Hematopoietic multipotent progenitor cell treated with erythropoietin and hydrocortisone succinate and interleukin-3 and kit ligand, for 4 days (in vitro differentiated cells): ENCODE results near the gene ZNF277.

Experiments used
- DNase-seq: peaks from one replicate; pipeline ENCODE4 v3.0.0-alpha.2; 2015

The ZNF277 gene

GRCh38 chr7:112185005-112185834 is 21.3 kb upstream of the ZNF277 start:
- no peak for DNase-seq

- no peak for DNase-seq
These were observed 20.2 kb upstream of the ZNF277 start for GRCh38 chr7:112186300-112186699.

- DNase-seq = no peak
These were observed 18.2 kb upstream of the ZNF277 start for GRCh38 chr7:112188257-112188656.

GRCh38 chr7:112189691-112190090 is 16.8 kb upstream of the ZNF277 start:
- no peak for DNase-seq

- DNase-seq = no peak
These were observed 16.4 kb upstream of the ZNF277 start for GRCh38 chr7:112190120-112190519.

- no peak for DNase-seq
These were observed 14.0 kb upstream of the ZNF277 start for GRCh38 chr7:112192236-112193154.

- DNase-seq = no peak
These were observed 12.5 kb upstream of the ZNF277 start for GRCh38 chr7:112193915-112194502.

- no peak for DNase-seq
These were observed 10.8 kb upstream of the ZNF277 start for GRCh38 chr7:112195717-112196116.

- no peak for DNase-seq
These were observed 9.2 kb upstream of the ZNF277 start for GRCh38 chr7:112197322-112197721.

GRCh38 chr7:112199035-112199655 is 7.3 kb upstream of the ZNF277 start:
- DNase-seq = peak; percentile 10

GRCh38 chr7:112199672-112200071 is 6.8 kb upstream of the ZNF277 start:
- DNase-seq = no peak

GRCh38 chr7:112201411-112201810 is 5.1 kb upstream of the ZNF277 start:
- DNase-seq = no peak

- DNase-seq = no peak
These were observed 4.7 kb upstream of the ZNF277 start for GRCh38 chr7:112201839-112202238.

- peak; percentile 47 for DNase-seq
These were observed 3.7 kb upstream of the ZNF277 start for GRCh38 chr7:112202816-112203215.

GRCh38 chr7:112203365-112203739 is 3.1 kb upstream of the ZNF277 start:
- no peak for DNase-seq

- DNase-seq = peak; percentile 41
These were observed 1.8 kb upstream of the ZNF277 start for GRCh38 chr7:112204499-112205342.

GRCh38 chr7:112205343-112206237 is 905 bp upstream of the ZNF277 start:
- peak; percentile 53 for DNase-seq

- DNase-seq = peak; percentile 21
These were observed 597 bp downstream of the ZNF277 start for GRCh38 chr7:112206991-112207592.

- DNase-seq = no peak
These were observed 1.3 kb downstream of the ZNF277 start for GRCh38 chr7:112207765-112208164.

GRCh38 chr7:112211348-112211907 is 4.9 kb downstream of the ZNF277 start:
- DNase-seq = no peak
